Endodermal cell (in vitro differentiated cells): ENCODE measurements around the gene TMEM272. TPM values are rescaled to one million over a fixed set of nuclear protein-coding genes. Genes with fewer than 3 reads are reported as not detected.

ENCODE experiments used
- DNase-seq: peaks from one replicate; pipeline ENCODE4 v3.0.0-alpha.2; 2017
- H3K27ac ChIP-seq: 2 replicates; pipeline ENCODE4 v1.5.1; 2013; ENCODE audit warnings: mild to moderate bottlenecking, low read depth, low read length, moderate library complexity
- H3K27me3 ChIP-seq: 2 replicates; pipeline ENCODE4 v1.6.1; 2013; ENCODE audit warnings: mild to moderate bottlenecking, low read length, moderate library complexity; ENCODE audit not compliant: insufficient read depth, control insufficient read depth, poor library complexity, severe bottlenecking
- H3K36me3 ChIP-seq: 2 replicates; pipeline ENCODE4 v1.7.0; 2013; ENCODE audit warnings: mild to moderate bottlenecking, low read length, moderate library complexity; ENCODE audit not compliant: control insufficient read depth, insufficient read depth
- H3K4me1 ChIP-seq: one replicate; pipeline ENCODE4 v1.7.0; 2013; ENCODE audit warnings: low read length; ENCODE audit not compliant: control insufficient read depth, insufficient read depth
- H3K4me3 ChIP-seq: 2 replicates; pipeline ENCODE4 v1.5.1; 2013; ENCODE audit warnings: mild to moderate bottlenecking, low read length, moderate library complexity
- H3K9ac ChIP-seq: 2 replicates; pipeline ENCODE4 v1.6.1; 2013; ENCODE audit warnings: mild to moderate bottlenecking, low read length, moderate library complexity; ENCODE audit not compliant: poor library complexity, severe bottlenecking; ENCODE audit errors: extremely low read depth
- H3K9me3 ChIP-seq: 2 replicates; pipeline ENCODE4 v1.6.1; 2013; ENCODE audit warnings: mild to moderate bottlenecking, low read length, moderate library complexity; ENCODE audit not compliant: control insufficient read depth
- H3K27ac Mint-ChIP-seq: 2 replicates; pipeline ENCODE4 v1.8.0; 2020; ENCODE audit warnings: mixed read lengths
- H3K27me3 Mint-ChIP-seq: 2 replicates; pipeline ENCODE4 v1.8.0; 2021; ENCODE audit warnings: mild to moderate bottlenecking, mixed read lengths; ENCODE audit not compliant: insufficient read depth
- H3K36me3 Mint-ChIP-seq: 2 replicates; pipeline ENCODE4 v1.8.0; 2020; ENCODE audit warnings: low read depth, mixed read lengths
- H3K4me1 Mint-ChIP-seq: 2 replicates; pipeline ENCODE4 v1.8.0; 2020; ENCODE audit warnings: mixed read lengths
- H3K4me3 Mint-ChIP-seq: 2 replicates; pipeline ENCODE4 v1.8.0; 2020; ENCODE audit warnings: mild to moderate bottlenecking, moderate library complexity, mixed read lengths
- H3K9me3 Mint-ChIP-seq: 2 replicates; pipeline ENCODE4 v1.8.0; 2020; ENCODE audit warnings: mild to moderate bottlenecking, mixed read lengths
- CTCF ChIP-seq: fragments of 200-600 bp; sonication (generic); conservative IDR thresholded peaks from 2 replicates; pipeline ENCODE4 v1.5.0; 2021; ENCODE audit warnings: antibody characterized with exemption, mild to moderate bottlenecking
- WGBS, 2 experiments: methylation state at CpG; one replicate each; pipeline versions ENCODE4 v1.1.5 to v1.1.7; 2013; ENCODE audit warnings: missing lambda C conversion rate in 2 of 2, mixed read lengths in 1 of 2; ENCODE audit not compliant: insufficient coverage in 1 of 2, insufficient read length in 1 of 2; 5-methylcytosine and 5-hydroxymethylcytosine counted together
- total RNA-seq, 2 donors: library from RNA; stranded (reverse); fragmentation: NEBNext Ultra II Directional in 1 of 2; extraction: Animal tissue kit (Norgen Biotek cat#: 25700) in 1 of 2; gene quantifications; 2 replicates in 1 of 2; 3 replicates in 1 of 2; pipeline ENCODE4 v1.2.1, GENCODE V29; 2021

The TMEM272 gene
- total RNA-seq, 2 donors from 2014 or later, result 0.62 TPM

GRCh38 chr13:51828730-51829567, 16.0 kb downstream of the TMEM272 start:
- WGBS, 2 experiments, result 91 to 100% methylated on average over 5 to 7 of the region's 8 CpGs
- Mint-ChIP-seq H3K4me3 (no peak overlapping the region), H3K36me3 (no peaks in the 10 kb centered on the region), H3K27ac (no peak overlapping the region), H3K4me1 (peaks cover 7% of the 10 kb centered on the region), H3K9me3 (no peaks in the 10 kb centered on the region), H3K27me3 (no peaks in the 10 kb centered on the region)
- TF ChIP-seq CTCF, result no peak
- H3K27me3 ChIP-seq, result no peaks in the 10 kb centered on the region
- H3K4me3 ChIP-seq, result no peak overlapping the region
- no peak overlapping the region for H3K9ac ChIP-seq
- no peak for DNase-seq
- no peaks in the 10 kb centered on the region for H3K4me1 ChIP-seq
- no peaks in the 10 kb centered on the region for H3K36me3 ChIP-seq
- H3K9me3 ChIP-seq, result no peaks in the 10 kb centered on the region
- no peak overlapping the region for H3K27ac ChIP-seq

GRCh38 chr13:51827254-51827653, 17.7 kb downstream of the TMEM272 start:
- Histone ChIP-seq H3K27me3 (no peaks in the 10 kb centered on the region), H3K9me3 (no peaks in the 10 kb centered on the region), H3K36me3 (no peaks in the 10 kb centered on the region), H3K27ac (no peak overlapping the region), H3K9ac (no peak overlapping the region), H3K4me1 (no peaks in the 10 kb centered on the region), H3K4me3 (no peak overlapping the region)
- Mint-ChIP-seq H3K4me3 (no peak overlapping the region), H3K9me3 (no peaks in the 10 kb centered on the region), H3K27ac (no peak overlapping the region), H3K36me3 (no peaks in the 10 kb centered on the region), H3K27me3 (no peaks in the 10 kb centered on the region), H3K4me1 (peaks cover 4% of the 10 kb centered on the region)
- no peak for TF ChIP-seq CTCF
- WGBS, 2 experiments, result 93 to 100% methylated on average over 3 to 4 of the region's 4 CpGs
- no peak for DNase-seq

GRCh38 chr13:51826606-51827005, 18.4 kb downstream of the TMEM272 start:
- Histone ChIP-seq H3K9me3 (no peaks in the 10 kb centered on the region), H3K9ac (no peak overlapping the region), H3K27ac (no peak overlapping the region), H3K4me1 (no peaks in the 10 kb centered on the region), H3K36me3 (no peaks in the 10 kb centered on the region), H3K27me3 (no peaks in the 10 kb centered on the region), H3K4me3 (no peak overlapping the region)
- H3K36me3 Mint-ChIP-seq, result no peaks in the 10 kb centered on the region
- no peak overlapping the region for H3K27ac Mint-ChIP-seq
- no peaks in the 10 kb centered on the region for H3K27me3 Mint-ChIP-seq
- H3K4me3 Mint-ChIP-seq, result no peak overlapping the region
- 91 to 96% methylated on average over 7 of the region's 7 CpGs for WGBS, 2 experiments
- peaks cover 6% of the 10 kb centered on the region for H3K4me1 Mint-ChIP-seq
- H3K9me3 Mint-ChIP-seq, result no peaks in the 10 kb centered on the region
- DNase-seq, result no peak
- no peak for TF ChIP-seq CTCF
